Dermis blood vessel endothelial cell (primary cell): Measurements from ENCODE around the gene ZNF205. TPM values are rescaled to one million over a fixed set of nuclear protein-coding genes. Genes with fewer than 3 reads are reported as not detected.
A peak's percentile ranks its signal among the peaks of the same experiment; 100 is the strongest.

ENCODE experiments used
- DNase-seq: peaks from one replicate; pipeline ENCODE4 v3.0.0; 2010
- total RNA-seq: library from RNA; depleted of rRNA; stranded (reverse); fragments of >200 nt; gene quantifications from 2 replicates; pipeline ENCODE4 v1.2.3, GENCODE V29; 2014

The ZNF205 gene
- total RNA-seq, 1 donor from 2014 or later, result 26.2 TPM

- no peak for DNase-seq
These were observed 27.3 kb upstream of the ZNF205 start for GRCh38 chr16:3084969-3085670.

GRCh38 chr16:3085868-3086595, 26.4 kb upstream of the ZNF205 start:
- DNase-seq, result no peak

GRCh38 chr16:3086596-3087242, 25.7 kb upstream of the ZNF205 start:
- DNase-seq, result peak; percentile 71

- peak; percentile 91 for DNase-seq
These were observed 24.8 kb upstream of the ZNF205 start for GRCh38 chr16:3087243-3088235.

- no peak for DNase-seq
These were observed 23.9 kb upstream of the ZNF205 start for GRCh38 chr16:3088450-3088849.

- DNase-seq, result no peak
These were observed 23.3 kb upstream of the ZNF205 start for GRCh38 chr16:3088925-3089716.

- DNase-seq, result no peak
These were observed 22.4 kb upstream of the ZNF205 start for GRCh38 chr16:3089717-3090592.

- no peak for DNase-seq
These were observed 20.8 kb upstream of the ZNF205 start for GRCh38 chr16:3091551-3091950.

GRCh38 chr16:3092501-3092941, 19.9 kb upstream of the ZNF205 start:
- DNase-seq, result no peak

- DNase-seq, result peak; percentile 83
These were observed 17.9 kb upstream of the ZNF205 start for GRCh38 chr16:3094289-3095027.

GRCh38 chr16:3095869-3096268, 16.5 kb upstream of the ZNF205 start:
- peak; percentile 55 for DNase-seq

GRCh38 chr16:3096362-3096761, 16.0 kb upstream of the ZNF205 start:
- no peak for DNase-seq

- no peak for DNase-seq
These were observed 15.1 kb upstream of the ZNF205 start for GRCh38 chr16:3097266-3097665.

- DNase-seq, result no peak
These were observed 13.7 kb upstream of the ZNF205 start, which contains the start of gene ZSCAN10 for GRCh38 chr16:3098459-3099394. TSS of gene ZSCAN10 (minus strand) at chr16:3099294. CDS start at chr16:3092937, 6,357 bp downstream.

GRCh38 chr16:3099395-3099731, 13.0 kb upstream of the ZNF205 start:
- no peak for DNase-seq

GRCh38 chr16:3099732-3100499, 12.5 kb upstream of the ZNF205 start:
- DNase-seq, result peak; percentile 91

GRCh38 chr16:3101018-3101840, 11.2 kb upstream of the ZNF205 start:
- DNase-seq, result peak; percentile 71
